Measurements from ENCODE around the gene KLHL28.
"Not testable (repeated sequence)": the region's sequence is repeated elsewhere in the genome, so short reads cannot be mapped to it uniquely, and the experiment has no call there.

Gene KLHL28

DNA sequence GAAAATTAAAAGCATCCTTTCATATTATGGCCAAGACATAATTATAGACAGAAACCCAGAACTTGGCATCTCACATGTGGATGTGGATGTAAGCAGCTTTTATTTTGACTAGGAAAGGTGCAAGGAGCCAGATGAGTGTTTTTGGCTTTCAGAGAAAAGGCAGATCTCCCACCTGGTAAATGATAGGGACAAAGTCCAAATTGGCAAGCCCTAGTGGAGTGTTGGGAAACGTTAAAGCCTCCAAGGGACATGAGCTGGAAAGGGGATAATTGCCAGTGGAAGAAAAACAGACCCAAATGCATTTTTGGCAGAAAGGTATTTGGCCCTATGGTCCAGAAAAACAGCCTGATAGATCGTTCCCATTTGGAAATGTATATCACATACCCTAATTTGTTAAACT, 60.1 kb downstream of the KLHL28 start:
- Histone ChIP-seq H3K27ac (ENCODE audit: low read depth, low read length) (no peak overlapping the region), H3K9ac (ENCODE audit: low read depth in 1 of 2, low read length in 2 of 2) (no peak overlapping the region), H3K4me1 (ENCODE audit: control insufficient read depth in 1 of 2, insufficient read depth in 2 of 2, low read length in 2 of 2) (peaks cover 0 to 5% of the 10 kb centered on the region in 2 donors), H3K27me3 (ENCODE audit: control insufficient read depth in 1 of 2, insufficient read depth in 2 of 2, low read length in 2 of 2) (no peaks in the 10 kb centered on the region), H3K9me3 (ENCODE audit: control insufficient read depth in 1 of 2, low read length in 2 of 2) (no peaks in the 10 kb centered on the region), H3K4me3 (ENCODE audit: low read depth in 1 of 2, low read length in 2 of 2) (no peak overlapping the region), H3K36me3 (ENCODE audit: control insufficient read depth in 1 of 2, insufficient read depth in 2 of 2, low read length in 2 of 2) (peaks cover 0 to 3% of the 10 kb centered on the region in 2 donors)

DNA sequence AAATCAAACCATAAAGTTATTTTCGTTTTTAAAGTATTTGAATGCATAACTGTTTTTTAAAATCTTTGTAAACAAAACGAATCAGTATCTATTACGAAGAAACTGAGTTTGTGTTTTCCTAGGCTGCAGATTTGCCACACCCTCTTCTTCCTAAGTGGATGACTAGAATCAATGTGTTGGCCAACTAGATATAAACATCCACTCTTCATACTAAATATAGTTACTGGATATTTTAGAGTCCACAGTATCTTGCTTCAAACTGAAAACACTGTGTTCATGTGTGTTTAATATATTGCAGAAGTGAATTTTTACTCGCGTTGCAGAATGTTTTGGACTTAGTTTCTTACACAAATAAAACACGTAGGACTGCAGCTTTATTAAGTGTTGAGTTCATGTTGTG, 63.2 kb downstream of the KLHL28 start:
- Histone ChIP-seq H3K4me3 (ENCODE audit: low read depth in 1 of 2, low read length in 2 of 2) (peak overlapping the region in 1 of 2 donors; percentile 84), H3K36me3 (ENCODE audit: control insufficient read depth in 1 of 2, insufficient read depth in 2 of 2, low read length in 2 of 2) (no peaks in the 10 kb centered on the region), H3K27ac (ENCODE audit: low read depth, low read length) (no peak overlapping the region), H3K4me1 (ENCODE audit: control insufficient read depth in 1 of 2, insufficient read depth in 2 of 2, low read length in 2 of 2) (peaks cover 5% of the 10 kb centered on the region in 2 donors), H3K9ac (ENCODE audit: low read depth in 1 of 2, low read length in 2 of 2) (no peak overlapping the region), H3K27me3 (ENCODE audit: control insufficient read depth in 1 of 2, insufficient read depth in 2 of 2, low read length in 2 of 2) (no peaks in the 10 kb centered on the region), H3K9me3 (ENCODE audit: control insufficient read depth in 1 of 2, low read length in 2 of 2) (no peaks in the 10 kb centered on the region)

DNA sequence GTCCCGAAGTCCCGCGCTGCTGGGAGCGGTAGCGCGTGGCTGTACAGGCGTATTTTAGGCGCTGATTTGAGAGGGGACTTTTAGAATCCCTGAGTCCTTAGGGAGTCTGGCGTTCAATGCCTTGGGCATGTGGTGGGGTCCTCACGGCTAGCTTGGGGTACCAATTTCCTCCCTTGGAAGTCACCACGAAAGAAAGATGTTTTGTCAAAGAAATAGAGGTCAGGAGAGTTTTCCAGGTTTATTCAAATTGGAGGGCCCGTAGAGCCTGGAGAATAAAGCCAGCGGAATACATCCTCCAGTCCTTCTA, 63.9 kb downstream of the KLHL28 start:
- no peaks in the 10 kb centered on the region for H3K36me3 ChIP-seq (ENCODE audit: control insufficient read depth in 1 of 2, insufficient read depth in 2 of 2, low read length in 2 of 2)
- no peaks in the 10 kb centered on the region for H3K9me3 ChIP-seq (ENCODE audit: control insufficient read depth in 1 of 2, low read length in 2 of 2)
- H3K27me3 ChIP-seq (ENCODE audit: control insufficient read depth in 1 of 2, insufficient read depth in 2 of 2, low read length in 2 of 2): no peaks in the 10 kb centered on the region
- H3K27ac ChIP-seq (ENCODE audit: low read depth, low read length): peak overlapping the region; percentile 98
- peak overlapping the region; percentile 83 to 91 for H3K9ac ChIP-seq (ENCODE audit: low read depth in 1 of 2, low read length in 2 of 2)
- peak overlapping the region; percentile 84 to 85 for H3K4me3 ChIP-seq (ENCODE audit: low read depth in 1 of 2, low read length in 2 of 2)
- peaks cover 5% of the 10 kb centered on the region in 2 donors for H3K4me1 ChIP-seq (ENCODE audit: control insufficient read depth in 1 of 2, insufficient read depth in 2 of 2, low read length in 2 of 2)

DNA sequence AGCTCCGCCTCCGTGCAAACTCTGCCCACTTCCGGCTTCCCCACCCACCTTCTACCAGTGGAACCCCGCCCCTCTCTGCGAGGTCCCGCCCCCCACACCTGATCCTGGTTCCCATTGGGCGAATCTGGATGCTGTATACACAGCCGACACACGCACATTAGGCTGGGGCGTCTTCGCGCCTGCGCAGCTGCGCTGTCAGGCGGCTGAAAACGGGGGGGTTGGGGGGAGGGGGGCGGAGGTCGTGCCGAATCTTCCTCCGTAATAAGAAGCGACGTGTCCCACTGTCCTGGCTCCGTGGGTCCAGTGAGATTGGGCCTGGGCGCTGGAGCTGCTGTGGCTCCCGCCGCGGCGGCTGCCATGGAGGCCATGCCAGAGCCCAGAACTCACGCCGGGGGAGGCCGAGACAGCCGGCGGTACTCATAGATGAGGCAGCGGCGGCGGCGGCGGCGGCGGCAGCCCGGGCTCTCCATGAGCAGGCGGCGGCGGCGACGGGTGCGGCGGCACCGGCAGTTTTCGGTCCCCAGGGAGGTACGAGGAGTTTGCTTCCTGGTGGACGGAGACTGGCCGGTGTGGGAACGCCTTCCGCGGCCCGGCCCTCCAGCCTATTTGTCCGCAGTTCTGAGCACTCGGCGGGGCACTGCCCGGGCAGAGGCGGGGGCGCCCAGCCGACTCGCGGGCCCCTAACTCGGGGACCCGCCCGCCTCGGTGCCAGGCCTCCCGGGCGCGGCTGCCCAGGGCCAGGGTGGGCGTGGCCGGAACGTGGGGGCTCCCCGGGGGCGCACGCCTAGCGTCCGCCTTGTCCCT, 64.5 kb downstream of the KLHL28 start:
- peak overlapping the region; percentile 98 for H3K27ac ChIP-seq (ENCODE audit: low read depth, low read length)
- H3K9ac ChIP-seq (ENCODE audit: low read depth in 1 of 2, low read length in 2 of 2): peak overlapping the region; percentile 83 to 91
- peaks cover 5% of the 10 kb centered on the region in 2 donors for H3K4me1 ChIP-seq (ENCODE audit: control insufficient read depth in 1 of 2, insufficient read depth in 2 of 2, low read length in 2 of 2)
- no peaks in the 10 kb centered on the region for H3K36me3 ChIP-seq (ENCODE audit: control insufficient read depth in 1 of 2, insufficient read depth in 2 of 2, low read length in 2 of 2)
- H3K9me3 ChIP-seq (ENCODE audit: control insufficient read depth in 1 of 2, low read length in 2 of 2): no peaks in the 10 kb centered on the region
- no peaks in the 10 kb centered on the region for H3K27me3 ChIP-seq (ENCODE audit: control insufficient read depth in 1 of 2, insufficient read depth in 2 of 2, low read length in 2 of 2)
- H3K4me3 ChIP-seq (ENCODE audit: low read depth in 1 of 2, low read length in 2 of 2): peak overlapping the region; percentile 84 to 85

DNA sequence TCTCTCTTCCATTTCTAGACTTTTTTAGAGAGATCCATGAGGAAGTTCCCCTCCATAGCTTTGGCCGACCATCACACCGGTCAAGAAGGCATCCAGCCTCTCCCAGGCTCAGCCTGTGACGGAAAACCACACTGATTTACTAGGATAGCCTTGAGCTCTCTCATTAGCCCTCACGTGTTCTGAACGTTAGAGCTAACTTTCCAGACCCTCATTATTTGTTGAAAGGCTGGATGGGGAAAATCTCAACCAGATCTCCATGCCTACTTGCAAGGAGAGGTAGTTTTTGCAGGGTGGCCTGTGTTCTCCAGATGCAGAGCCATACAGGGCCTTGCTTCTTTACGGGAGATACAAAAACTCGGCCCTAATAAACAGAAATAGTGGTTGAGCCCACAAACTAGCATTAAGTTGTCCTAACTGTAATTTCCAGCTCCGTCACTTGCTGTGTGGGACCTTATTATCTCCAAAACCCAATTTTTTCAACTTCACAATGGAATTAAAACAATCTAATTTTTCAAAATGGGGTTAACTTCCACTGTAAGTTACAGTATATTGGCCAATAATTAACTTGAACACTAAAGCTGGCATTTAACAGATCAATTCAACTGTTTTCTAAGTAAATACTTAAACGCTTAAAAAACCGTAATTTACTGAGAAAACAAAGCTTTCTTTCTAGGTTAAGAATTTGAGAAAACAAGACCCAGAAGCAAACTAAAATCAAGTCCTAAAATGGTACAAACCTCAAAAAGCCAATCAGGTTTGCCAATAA, 65.3 kb downstream of the KLHL28 start:
- no peak overlapping the region for H3K9ac ChIP-seq (ENCODE audit: low read depth in 1 of 2, low read length in 2 of 2)
- H3K27me3 ChIP-seq (ENCODE audit: control insufficient read depth in 1 of 2, insufficient read depth in 2 of 2, low read length in 2 of 2): no peaks in the 10 kb centered on the region
- no peaks in the 10 kb centered on the region for H3K9me3 ChIP-seq (ENCODE audit: control insufficient read depth in 1 of 2, low read length in 2 of 2)
- peak overlapping the region; percentile 19 to 23 for H3K4me3 ChIP-seq (ENCODE audit: low read depth in 1 of 2, low read length in 2 of 2)
- no peaks in the 10 kb centered on the region for H3K36me3 ChIP-seq (ENCODE audit: control insufficient read depth in 1 of 2, insufficient read depth in 2 of 2, low read length in 2 of 2)
- peaks cover 5% of the 10 kb centered on the region in 2 donors for H3K4me1 ChIP-seq (ENCODE audit: control insufficient read depth in 1 of 2, insufficient read depth in 2 of 2, low read length in 2 of 2)
- peak overlapping the region; percentile 8 for H3K27ac ChIP-seq (ENCODE audit: low read depth, low read length)

DNA sequence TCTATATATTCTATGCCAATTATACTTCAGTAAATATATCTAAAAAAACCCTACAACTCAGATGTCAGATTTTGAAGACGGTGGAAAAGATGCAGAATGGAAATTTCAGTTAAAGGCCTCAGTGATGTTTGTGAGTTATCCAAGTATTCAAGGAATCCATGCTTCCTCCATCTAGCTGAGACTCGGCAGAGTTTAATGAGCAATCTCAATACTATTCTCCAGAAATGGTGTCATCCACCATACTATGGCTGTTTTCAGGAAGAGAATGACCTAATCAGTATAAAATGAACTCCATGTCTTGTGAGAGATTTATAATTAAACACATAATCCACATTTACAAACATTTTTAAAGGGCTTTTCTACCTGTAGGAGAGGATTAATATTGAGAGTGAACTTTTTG, 66.0 kb downstream of the KLHL28 start:
- no peaks in the 10 kb centered on the region for H3K9me3 ChIP-seq (ENCODE audit: control insufficient read depth in 1 of 2, low read length in 2 of 2)
- H3K4me1 ChIP-seq (ENCODE audit: control insufficient read depth in 1 of 2, insufficient read depth in 2 of 2, low read length in 2 of 2): peaks cover 6 to 7% of the 10 kb centered on the region in 2 donors
- no peak overlapping the region for H3K4me3 ChIP-seq (ENCODE audit: low read depth in 1 of 2, low read length in 2 of 2)
- no peaks in the 10 kb centered on the region for H3K36me3 ChIP-seq (ENCODE audit: control insufficient read depth in 1 of 2, insufficient read depth in 2 of 2, low read length in 2 of 2)
- H3K27ac ChIP-seq (ENCODE audit: low read depth, low read length): no peak overlapping the region
- no peak overlapping the region for H3K9ac ChIP-seq (ENCODE audit: low read depth in 1 of 2, low read length in 2 of 2)
- no peaks in the 10 kb centered on the region for H3K27me3 ChIP-seq (ENCODE audit: control insufficient read depth in 1 of 2, insufficient read depth in 2 of 2, low read length in 2 of 2)

DNA sequence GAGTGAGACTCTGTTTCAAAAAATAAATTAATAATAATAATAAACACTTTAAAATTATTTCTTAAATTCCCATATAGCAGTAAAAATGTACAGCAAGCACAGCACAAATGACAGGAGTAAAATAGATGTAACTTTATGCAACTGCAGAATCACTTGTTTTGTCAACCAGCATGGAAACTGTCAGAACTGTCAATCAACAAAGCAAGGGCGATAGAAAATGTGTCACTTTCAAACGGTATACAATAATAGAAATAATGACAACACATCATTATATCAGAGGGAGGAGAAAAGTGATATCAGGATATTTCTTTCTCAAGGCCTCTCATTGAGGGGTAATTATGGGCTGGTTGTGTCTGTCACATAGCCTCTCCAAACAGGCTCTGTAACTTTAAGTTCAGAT, 68.2 kb downstream of the KLHL28 start:
- Histone ChIP-seq H3K27ac (ENCODE audit: low read depth, low read length) (no peak overlapping the region), H3K27me3 (ENCODE audit: control insufficient read depth in 1 of 2, insufficient read depth in 2 of 2, low read length in 2 of 2) (no peaks in the 10 kb centered on the region), H3K4me3 (ENCODE audit: low read depth in 1 of 2, low read length in 2 of 2) (no peak overlapping the region), H3K9ac (ENCODE audit: low read depth in 1 of 2, low read length in 2 of 2) (no peak overlapping the region), H3K4me1 (ENCODE audit: control insufficient read depth in 1 of 2, insufficient read depth in 2 of 2, low read length in 2 of 2) (peaks cover 17 to 20% of the 10 kb centered on the region in 2 donors), H3K9me3 (ENCODE audit: control insufficient read depth in 1 of 2, low read length in 2 of 2) (no peaks in the 10 kb centered on the region), H3K36me3 (ENCODE audit: control insufficient read depth in 1 of 2, insufficient read depth in 2 of 2, low read length in 2 of 2) (no peaks in the 10 kb centered on the region)

DNA sequence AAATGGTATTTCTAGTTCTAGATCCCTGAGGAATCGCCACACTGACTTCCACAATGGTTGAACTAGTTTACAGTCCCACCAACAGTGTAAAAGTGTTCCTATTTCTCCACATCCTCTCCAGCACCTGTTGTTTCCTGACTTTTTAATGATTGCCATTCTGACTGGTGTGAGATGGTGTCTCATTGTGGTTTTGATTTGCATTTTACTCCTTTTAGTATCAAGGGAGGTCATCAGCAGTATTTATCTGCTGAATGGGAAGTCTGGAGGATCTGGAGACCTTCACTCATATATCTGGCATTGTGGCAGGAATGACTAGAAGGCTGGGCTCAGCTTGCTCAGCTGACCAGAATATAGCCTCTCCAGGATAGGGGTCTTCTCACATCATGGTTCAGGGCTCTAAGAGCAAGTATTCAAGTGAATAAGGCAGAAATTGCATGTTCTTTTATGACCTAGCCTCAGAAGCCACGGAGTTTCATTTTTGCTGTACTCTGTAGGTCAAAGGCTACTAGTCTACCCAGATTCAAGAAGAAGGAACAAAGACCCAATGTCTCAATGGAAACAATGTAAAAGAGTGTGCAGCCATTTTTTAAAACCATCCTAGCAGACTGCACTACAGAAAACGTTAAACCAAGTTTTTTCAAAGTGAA, 69.9 kb downstream of the KLHL28 start:
- H3K9ac ChIP-seq (ENCODE audit: low read depth in 1 of 2, low read length in 2 of 2); H3K27ac ChIP-seq (ENCODE audit: low read depth, low read length); H3K9me3 ChIP-seq (ENCODE audit: control insufficient read depth in 1 of 2, low read length in 2 of 2); H3K4me3 ChIP-seq (ENCODE audit: low read depth in 1 of 2, low read length in 2 of 2); H3K27me3 ChIP-seq (ENCODE audit: control insufficient read depth in 1 of 2, insufficient read depth in 2 of 2, low read length in 2 of 2); H3K36me3 ChIP-seq (ENCODE audit: control insufficient read depth in 1 of 2, insufficient read depth in 2 of 2, low read length in 2 of 2): not testable (repeated sequence)
- peaks cover 11 to 20% of the 10 kb centered on the region in 2 donors for H3K4me1 ChIP-seq (ENCODE audit: control insufficient read depth in 1 of 2, insufficient read depth in 2 of 2, low read length in 2 of 2)

DNA sequence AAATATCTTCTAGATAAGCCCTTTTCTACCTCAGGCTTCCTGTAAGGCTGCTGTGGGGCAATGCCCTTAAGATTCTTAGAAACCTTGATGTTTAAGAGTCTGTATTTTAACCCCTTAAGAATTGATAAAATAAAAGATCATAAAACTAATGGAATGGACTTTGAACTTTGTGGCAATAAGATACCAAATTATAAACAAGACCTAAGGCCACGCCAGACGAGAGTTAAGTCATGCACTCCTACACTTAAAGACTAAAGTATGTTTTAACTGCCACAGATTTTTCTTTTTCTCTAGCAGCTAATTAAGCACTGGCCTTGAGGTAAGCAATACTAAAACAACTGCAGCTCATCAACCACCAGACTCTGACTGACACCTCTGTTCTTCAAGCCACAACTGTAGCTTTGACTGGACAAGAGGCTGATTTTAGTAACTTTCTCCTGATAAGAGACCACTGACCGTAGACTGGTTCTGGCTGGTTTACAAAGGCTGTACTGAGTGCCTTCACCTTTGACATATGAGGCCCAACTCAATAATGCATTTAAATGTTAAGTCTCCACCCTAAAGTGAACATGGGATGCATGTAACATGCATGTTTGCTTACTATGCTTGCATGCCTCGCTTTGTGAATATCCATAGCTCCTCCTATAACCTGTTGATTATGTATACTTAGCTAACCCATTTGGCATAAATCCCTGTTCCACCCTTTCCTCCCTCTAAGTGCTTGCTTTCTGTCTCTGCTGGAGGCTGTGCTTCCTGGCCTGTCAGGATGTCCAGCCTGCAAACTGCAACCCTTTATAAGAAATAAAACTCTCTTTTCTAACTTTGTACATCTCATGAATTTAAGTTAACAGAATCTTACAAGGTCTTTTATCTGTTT, 71.9 kb downstream of the KLHL28 start:
- Histone ChIP-seq H3K9ac (ENCODE audit: low read depth in 1 of 2, low read length in 2 of 2) (no peak overlapping the region), H3K27me3 (ENCODE audit: control insufficient read depth in 1 of 2, insufficient read depth in 2 of 2, low read length in 2 of 2) (no peaks in the 10 kb centered on the region), H3K36me3 (ENCODE audit: control insufficient read depth in 1 of 2, insufficient read depth in 2 of 2, low read length in 2 of 2) (no peaks in the 10 kb centered on the region), H3K4me1 (ENCODE audit: control insufficient read depth in 1 of 2, insufficient read depth in 2 of 2, low read length in 2 of 2) (peaks cover 11 to 15% of the 10 kb centered on the region in 2 donors), H3K4me3 (ENCODE audit: low read depth in 1 of 2, low read length in 2 of 2) (peak overlapping the region in 1 of 2 donors; percentile 40), H3K9me3 (ENCODE audit: control insufficient read depth in 1 of 2, low read length in 2 of 2) (no peaks in the 10 kb centered on the region), H3K27ac (ENCODE audit: low read depth, low read length) (no peak overlapping the region)

All from duodenal mucosa (tissue), 2 donors.